Tibial nerve (tissue), 4 donors: ENCODE results near the gene SSTR3. TPM values are rescaled to one million over a fixed set of nuclear protein-coding genes. Genes with fewer than 3 reads are reported as not detected.

Experiments used
- DNase-seq, 2 donors: peaks; one replicate each; pipeline ENCODE4 v3.0.0-alpha.2; 2019; ENCODE audit warnings: low spot score in 2 of 2
- H3K27ac ChIP-seq, 4 donors: fragments of 200-600 bp; sonication (generic) in 3 of 4; one replicate each; pipeline ENCODE4 v1.5.1; 2017 to 2019; ENCODE audit warnings: mild to moderate bottlenecking in 1 of 4
- H3K27me3 ChIP-seq, 2 donors: fragments of 200-600 bp; sonication (generic) in 1 of 2; one replicate each; pipeline versions ENCODE4 v1.5.1 to v1.6.0; 2017 to 2019
- H3K36me3 ChIP-seq, 3 donors: fragments of 200-600 bp; sonication (generic); one replicate each; pipeline ENCODE4 v1.5.1; 2018 to 2019
- H3K4me1 ChIP-seq, 4 donors: fragments of 200-600 bp; sonication (generic) in 3 of 4; one replicate each; pipeline ENCODE4 v1.5.1; 2017 to 2019
- H3K4me3 ChIP-seq, 4 donors: fragments of 200-600 bp; sonication (generic) in 3 of 4; one replicate each; pipeline ENCODE4 v1.5.1; 2017 to 2019; ENCODE audit warnings: mild to moderate bottlenecking in 1 of 4, moderate library complexity in 1 of 4
- H3K9me3 ChIP-seq, 4 donors: fragments of 200-600 bp; sonication (generic) in 3 of 4; one replicate each; pipeline ENCODE4 v1.5.1; 2017 to 2019
- EP300 ChIP-seq, 2 donors: sonication (generic); formaldehyde crosslinking; IDR thresholded peaks; one replicate each; pipeline ENCODE4 v1.6.1; 2017; ENCODE audit warnings: antibody characterized with exemption in 2 of 2, mild to moderate bottlenecking in 1 of 2
- POLR2A ChIP-seq, 2 donors: fragments of 450-650 bp; IDR thresholded peaks; one replicate each; pipeline ENCODE4 v1.6.1; 2017; ENCODE audit warnings: antibody characterized with exemption in 2 of 2, mild to moderate bottlenecking in 2 of 2, moderate library complexity in 2 of 2
- WGBS, 2 donors: methylation state at CpG; one replicate each; pipeline ENCODE4 v1.1.5; 2018; 5-methylcytosine and 5-hydroxymethylcytosine counted together
- total RNA-seq, 4 donors: library from RNA; depleted of rRNA; stranded (reverse); fragments of >200 nt; gene quantifications; one replicate each; pipeline ENCODE4 v1.1.0, GENCODE V29; 2016
- TF ChIP-seq, protein P1 (sequence below), 5 experiments: fragments of 200-600 bp in 3 of 5; fragments of 450-650 bp in 2 of 5; sonication (generic) in 3 of 5; IDR thresholded peaks; one replicate each; pipeline ENCODE4 v1.5.1; 2016 to 2019; ENCODE audit warnings: antibody characterized with exemption in 5 of 5, mild to moderate bottlenecking in 3 of 5, moderate library complexity in 2 of 5

The SSTR3 gene
- total RNA-seq, 4 donors from 2014 or later = not detected

DNA sequence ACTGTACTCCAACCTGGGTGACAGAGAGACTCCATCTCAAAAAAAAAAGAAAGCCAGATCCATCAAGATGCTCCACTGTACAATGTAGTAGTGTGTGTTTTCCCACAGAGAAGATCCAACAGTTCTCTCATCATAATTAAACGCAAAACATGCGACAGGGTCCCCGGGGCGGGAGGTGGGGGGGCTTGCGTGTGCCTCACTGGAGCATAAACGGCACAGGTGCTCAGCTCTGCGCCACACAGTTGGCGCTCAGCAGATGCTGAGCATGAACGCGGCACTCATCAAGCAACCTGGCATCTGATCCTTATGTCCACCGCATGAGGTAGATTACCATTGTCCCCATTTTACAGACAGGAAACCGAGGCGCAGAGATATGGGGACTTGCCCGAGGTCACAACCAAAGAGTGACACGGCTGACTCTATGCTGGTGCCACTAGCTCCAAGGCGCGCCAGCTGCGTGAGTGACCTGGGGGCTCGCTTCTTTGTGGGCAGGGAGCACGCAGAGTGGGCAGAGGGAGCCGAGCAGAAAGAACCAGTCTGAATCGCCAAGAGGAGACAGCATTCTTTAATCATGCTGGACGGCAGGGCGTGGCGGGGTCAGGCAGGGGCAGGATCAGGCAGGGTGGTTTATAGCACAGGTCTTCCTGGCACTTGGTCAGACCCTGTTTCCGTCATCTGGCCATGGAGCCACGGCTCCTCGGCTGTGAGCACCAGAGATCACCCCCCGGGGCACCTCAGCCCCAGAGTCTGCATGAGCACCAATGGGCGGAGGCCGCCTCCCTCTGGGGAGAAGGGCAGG, 32.5 kb downstream of the SSTR3 start:
- TF ChIP-seq, protein P1, sequence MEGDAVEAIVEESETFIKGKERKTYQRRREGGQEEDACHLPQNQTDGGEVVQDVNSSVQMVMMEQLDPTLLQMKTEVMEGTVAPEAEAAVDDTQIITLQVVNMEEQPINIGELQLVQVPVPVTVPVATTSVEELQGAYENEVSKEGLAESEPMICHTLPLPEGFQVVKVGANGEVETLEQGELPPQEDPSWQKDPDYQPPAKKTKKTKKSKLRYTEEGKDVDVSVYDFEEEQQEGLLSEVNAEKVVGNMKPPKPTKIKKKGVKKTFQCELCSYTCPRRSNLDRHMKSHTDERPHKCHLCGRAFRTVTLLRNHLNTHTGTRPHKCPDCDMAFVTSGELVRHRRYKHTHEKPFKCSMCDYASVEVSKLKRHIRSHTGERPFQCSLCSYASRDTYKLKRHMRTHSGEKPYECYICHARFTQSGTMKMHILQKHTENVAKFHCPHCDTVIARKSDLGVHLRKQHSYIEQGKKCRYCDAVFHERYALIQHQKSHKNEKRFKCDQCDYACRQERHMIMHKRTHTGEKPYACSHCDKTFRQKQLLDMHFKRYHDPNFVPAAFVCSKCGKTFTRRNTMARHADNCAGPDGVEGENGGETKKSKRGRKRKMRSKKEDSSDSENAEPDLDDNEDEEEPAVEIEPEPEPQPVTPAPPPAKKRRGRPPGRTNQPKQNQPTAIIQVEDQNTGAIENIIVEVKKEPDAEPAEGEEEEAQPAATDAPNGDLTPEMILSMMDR (IDR thresholded peaks at IDR 0.05) = no peak
- TF ChIP-seq EP300 (IDR thresholded peaks at IDR 0.05) (no peak), POLR2A (IDR thresholded peaks at IDR 0.05) (no peak)
- Histone ChIP-seq H3K4me3 (no peak overlapping the region), H3K9me3 (no peaks in the 10 kb centered on the region), H3K4me1 (peaks cover 0 to 57% (median 26%) of the 10 kb centered on the region in 4 donors), H3K27ac (no peak overlapping the region), H3K27me3 (no peaks in the 10 kb centered on the region), H3K36me3 (peaks cover 0 to 38% (median 0%) of the 10 kb centered on the region in 3 donors)
- DNase-seq = no peak
- 84 to 85% methylated on average over 30 to 31 of the region's 31 CpGs for WGBS, 2 donors

DNA sequence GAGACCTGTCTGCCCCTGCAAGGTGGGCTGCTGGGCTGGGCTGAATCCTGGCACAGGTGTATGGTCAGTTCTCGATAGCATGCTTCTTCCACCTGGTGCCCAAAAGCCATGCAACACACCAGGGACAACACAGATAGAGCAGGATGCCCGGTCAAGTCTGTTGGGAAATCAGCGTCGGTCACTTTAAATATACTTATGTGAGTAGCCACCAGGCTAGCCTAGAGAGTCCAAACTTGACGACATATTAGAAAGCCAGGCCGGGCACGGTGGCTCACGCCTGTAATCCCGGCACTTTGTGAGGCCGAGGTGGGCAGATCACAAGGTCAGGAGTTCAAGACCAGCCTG, 33.2 kb downstream of the SSTR3 start:
- WGBS, 2 donors = 82 to 87% methylated on average over 10 of the region's 10 CpGs
- peaks cover 0 to 34% (median 0%) of the 10 kb centered on the region in 3 donors for H3K36me3 ChIP-seq
- no peak for DNase-seq
- no peaks in the 10 kb centered on the region for H3K9me3 ChIP-seq
- H3K4me1 ChIP-seq = peaks cover 0 to 57% (median 26%) of the 10 kb centered on the region in 4 donors
- H3K4me3 ChIP-seq = no peak overlapping the region
- H3K27ac ChIP-seq = peak overlapping the region in 2 of 4 donors; percentile 38 to 56
- no peaks in the 10 kb centered on the region for H3K27me3 ChIP-seq
- TF ChIP-seq, protein P1 (IDR thresholded peaks at IDR 0.05) = no peak
- TF ChIP-seq EP300 (IDR thresholded peaks at IDR 0.05) (no peak), POLR2A (IDR thresholded peaks at IDR 0.05) (no peak)

DNA sequence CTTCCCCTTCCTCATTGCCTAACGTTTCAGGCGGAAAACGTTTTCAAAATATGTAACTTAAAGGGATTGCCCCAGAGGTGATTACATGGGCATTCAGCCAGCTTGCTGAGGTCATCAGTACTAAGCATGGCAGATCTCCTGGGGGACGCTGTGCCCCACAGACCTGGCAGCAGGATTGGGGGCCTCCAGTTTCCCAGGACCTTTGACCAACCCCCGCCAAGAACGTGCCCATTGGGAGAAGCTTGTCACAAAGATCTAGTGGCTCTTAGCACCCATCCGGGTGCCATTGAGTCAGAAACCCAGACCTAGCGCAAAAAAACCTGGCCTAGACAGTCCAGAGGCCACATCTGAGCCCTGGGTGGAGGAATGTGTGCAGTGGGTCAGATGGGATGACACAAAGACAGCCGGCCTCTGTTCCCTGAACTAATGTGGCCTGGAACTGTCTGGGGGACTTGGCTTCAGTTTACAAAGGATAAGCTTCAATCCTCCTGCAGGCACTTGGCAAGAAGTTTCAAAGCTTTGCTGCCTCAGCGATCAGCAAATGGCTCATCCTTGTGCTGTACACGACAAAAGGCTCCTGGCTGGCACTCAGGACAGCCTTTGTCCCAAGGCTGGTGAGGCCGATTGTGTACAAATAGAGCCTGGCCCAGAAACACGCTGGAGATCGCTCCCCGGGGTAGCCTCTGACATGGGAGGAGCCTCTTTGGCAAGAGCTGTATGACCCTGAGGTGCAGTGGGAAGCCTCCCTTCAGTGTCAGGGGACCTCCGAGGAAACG, 33.7 kb downstream of the SSTR3 start:
- H3K4me3 ChIP-seq = no peak overlapping the region
- no peaks in the 10 kb centered on the region for H3K9me3 ChIP-seq
- H3K27me3 ChIP-seq = no peaks in the 10 kb centered on the region
- H3K4me1 ChIP-seq = peaks cover 0 to 57% (median 26%) of the 10 kb centered on the region in 4 donors
- 25 to 30% methylated on average over 16 to 17 of the region's 17 CpGs for WGBS, 2 donors
- peak overlapping the region in 2 of 4 donors; percentile 38 to 56 for H3K27ac ChIP-seq
- no peak for DNase-seq
- H3K36me3 ChIP-seq = peaks cover 0 to 28% (median 0%) of the 10 kb centered on the region in 3 donors
- TF ChIP-seq EP300 (IDR thresholded peaks at IDR 0.05) = no peak
- TF ChIP-seq, protein P1 (IDR thresholded peaks at IDR 0.05) = no peak
- TF ChIP-seq POLR2A (IDR thresholded peaks at IDR 0.05) = no peak

DNA sequence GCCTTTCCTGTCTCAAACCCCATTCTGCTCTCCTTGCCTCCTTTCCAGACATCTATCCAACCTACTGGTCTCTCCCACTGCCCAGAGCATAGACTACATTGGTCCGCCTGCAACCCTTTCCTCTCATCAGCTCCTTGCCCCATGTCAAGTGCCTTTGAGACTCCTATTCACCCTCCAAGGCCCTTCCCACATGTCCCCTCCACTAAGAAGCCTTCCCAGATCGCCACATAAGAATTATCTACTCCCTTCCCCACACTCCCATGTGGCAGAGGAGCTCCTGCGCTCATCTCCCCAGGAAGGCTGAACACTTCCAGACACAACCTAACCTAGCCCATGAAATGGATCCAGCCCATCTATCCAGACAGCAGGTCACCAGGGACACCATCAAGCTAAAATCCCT, 34.5 kb downstream of the SSTR3 start:
- Histone ChIP-seq H3K4me1 (peaks cover 0 to 57% (median 26%) of the 10 kb centered on the region in 4 donors), H3K4me3 (no peak overlapping the region), H3K36me3 (peaks cover 0 to 25% (median 0%) of the 10 kb centered on the region in 3 donors), H3K27ac (peak overlapping the region in 1 of 4 donors; percentile 56), H3K27me3 (no peaks in the 10 kb centered on the region), H3K9me3 (no peaks in the 10 kb centered on the region)
- DNase-seq = no peak
- TF ChIP-seq, protein P1 (IDR thresholded peaks at IDR 0.05) = no peak
- TF ChIP-seq EP300 (IDR thresholded peaks at IDR 0.05) = no peak
- TF ChIP-seq POLR2A (IDR thresholded peaks at IDR 0.05) = no peak
- 91 to 94% methylated on average over 3 of the region's 3 CpGs for WGBS, 2 donors

DNA sequence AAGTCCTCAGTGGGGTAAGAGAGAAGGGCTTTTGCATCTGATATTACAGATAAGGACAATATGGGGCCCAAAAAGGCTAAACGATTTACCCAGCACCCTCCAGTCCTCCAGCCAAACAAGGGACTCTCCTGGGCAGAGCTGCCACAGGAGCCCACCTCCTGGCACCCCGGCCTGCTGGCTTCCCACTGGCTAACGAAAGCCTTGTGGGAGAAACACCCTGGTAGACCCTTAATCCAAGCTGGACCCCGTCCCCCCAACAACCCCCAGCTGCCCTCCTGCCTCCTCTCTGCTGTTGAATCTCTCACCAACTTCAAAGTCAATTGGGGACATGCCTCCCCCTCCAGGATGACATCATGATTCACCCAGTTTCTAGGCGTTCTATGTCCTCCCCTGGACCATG, 35.1 kb downstream of the SSTR3 start:
- Histone ChIP-seq H3K27me3 (no peaks in the 10 kb centered on the region), H3K9me3 (no peaks in the 10 kb centered on the region), H3K4me1 (peaks cover 0 to 57% (median 26%) of the 10 kb centered on the region in 4 donors), H3K36me3 (peaks cover 0 to 20% (median 0%) of the 10 kb centered on the region in 3 donors), H3K27ac (peak overlapping the region in 2 of 4 donors; percentile 55 to 56), H3K4me3 (no peak overlapping the region)
- TF ChIP-seq EP300 (IDR thresholded peaks at IDR 0.05) = no peak
- no peak for TF ChIP-seq POLR2A (IDR thresholded peaks at IDR 0.05)
- TF ChIP-seq, protein P1 (IDR thresholded peaks at IDR 0.05) = no peak
- WGBS, 2 donors = 67 to 73% methylated on average over 4 to 5 of the region's 5 CpGs
- DNase-seq = no peak
